IMR-90 (cell line): Measurements from ENCODE around the gene NF1.

Experiments
- CTCF ChIP-seq: conservative IDR thresholded peaks from 2 replicates; pipeline ENCODE4 v1.5.1; 2012; ENCODE audit warnings: mild to moderate bottlenecking, low read depth, low read length, improper control_type of control experiment
- MXI1 ChIP-seq: IDR thresholded peaks from 2 replicates; pipeline ENCODE4 v1.6.1; 2012; ENCODE audit warnings: low read depth, mild to moderate bottlenecking, low read length, moderate library complexity, borderline replicate concordance
- RAD21 ChIP-seq: IDR thresholded peaks from 2 replicates; pipeline ENCODE4 v1.6.1; 2012; ENCODE audit warnings: low read length, improper control_type of control experiment

GRCh38 chr17:31357839-31358394 lies 263.1 kb downstream of the NF1 start:
- TF ChIP-seq RAD21: no peak
- TF ChIP-seq MXI1: no peak
- no peak for TF ChIP-seq CTCF
